Right forelimb (tissue), 1 donor: ENCODE data around the gene ZNF185.

Experiments
- DNase-seq: peaks from one replicate; pipeline ENCODE4 v3.0.0-alpha.2; 2018

The ZNF185 gene

DNA sequence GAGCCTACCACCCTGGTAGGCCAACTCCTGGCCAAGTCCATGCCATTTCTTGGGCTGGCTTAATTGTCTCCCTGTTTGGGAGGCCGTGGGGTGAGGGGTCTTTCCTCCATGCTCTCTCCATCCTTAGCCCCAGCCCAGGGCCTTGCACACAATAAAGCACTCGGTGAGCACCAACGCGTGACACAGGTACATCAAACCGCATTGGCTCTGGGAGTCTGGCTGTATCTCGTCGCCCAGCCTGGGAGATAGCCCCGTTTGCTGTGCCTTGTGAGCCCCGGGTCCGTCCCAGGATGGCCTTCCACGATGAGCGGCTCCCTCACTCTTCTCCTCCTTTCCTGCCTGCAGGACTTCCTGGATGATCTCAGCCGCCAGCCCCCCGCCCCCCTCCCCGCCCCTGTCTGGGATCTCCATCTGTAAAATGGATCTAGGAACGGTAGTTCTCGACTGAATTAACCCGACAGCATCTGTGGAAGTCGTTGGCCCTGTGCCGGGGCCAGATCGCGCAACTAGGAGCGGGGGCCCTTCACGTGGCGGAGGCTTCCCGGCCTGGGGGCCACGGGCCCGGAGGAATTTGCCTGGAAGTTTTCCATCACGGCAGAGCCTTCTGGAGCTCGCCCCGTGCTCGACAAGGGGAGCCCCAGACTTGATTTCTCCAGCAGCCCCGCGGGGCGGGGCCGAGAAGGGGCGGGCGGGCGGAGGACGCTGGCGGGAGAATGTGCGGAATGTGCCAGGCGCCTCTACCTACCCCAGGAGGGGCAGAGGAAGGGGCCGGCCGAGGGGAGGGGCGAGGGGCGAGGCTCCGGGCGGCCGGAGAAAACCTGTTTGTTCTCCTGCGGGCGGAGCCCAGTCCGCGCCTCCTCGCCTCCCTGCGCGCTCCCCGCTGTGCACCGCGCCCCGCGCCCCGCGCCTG is at the start of gene ZNF185:
Gene ZNF185, plus strand, starts transcription at position 846 of the 910 bp plus-strand sequence. CDS start 16,423 bp downstream, outside the sequence.
- DNase-seq = peak; percentile 79

DNA sequence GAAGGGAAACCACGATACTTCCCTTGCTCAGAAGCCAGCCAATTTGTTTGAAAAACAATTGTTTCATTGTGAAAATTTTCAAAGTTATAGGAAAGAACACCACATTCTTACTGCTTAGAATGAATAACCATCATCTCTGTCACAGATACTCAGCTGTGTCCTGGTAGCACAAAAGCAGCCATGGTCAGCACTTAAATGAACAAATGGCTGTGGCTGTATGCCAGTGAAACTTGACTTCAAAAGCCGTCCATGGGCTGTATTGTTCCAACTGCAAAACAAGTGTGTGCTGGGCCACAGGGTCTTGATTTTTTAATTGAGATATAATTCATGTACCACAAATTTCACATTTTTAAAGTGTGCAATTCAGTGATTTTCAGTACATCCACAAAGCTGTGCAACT is 47.4 kb upstream of the ZNF185 start:
- DNase-seq = no peak

- no peak for DNase-seq
Observed at GRCh38 chrX:152853986-152854385, 43.9 kb upstream of the ZNF185 start.

DNA sequence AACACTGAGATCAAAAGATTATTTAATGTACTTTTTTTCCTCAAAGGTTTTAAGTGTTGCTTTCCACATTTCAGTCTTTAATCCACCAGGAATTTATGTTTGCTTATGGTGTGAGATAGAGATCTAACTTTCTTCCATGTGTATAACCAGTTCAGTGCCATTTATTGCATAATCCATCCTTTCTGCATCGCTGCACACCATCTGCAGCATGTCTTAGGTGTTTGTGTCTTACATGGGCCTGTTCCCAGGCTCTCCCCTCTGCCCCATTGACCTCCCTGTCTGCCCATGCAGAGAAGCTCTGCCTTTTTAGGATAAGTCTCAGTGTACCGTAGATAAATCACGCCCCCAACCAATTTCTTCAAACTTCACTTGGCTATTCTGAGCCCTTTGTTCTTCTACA is 36.8 kb upstream of the ZNF185 start:
- DNase-seq = no peak

DNA sequence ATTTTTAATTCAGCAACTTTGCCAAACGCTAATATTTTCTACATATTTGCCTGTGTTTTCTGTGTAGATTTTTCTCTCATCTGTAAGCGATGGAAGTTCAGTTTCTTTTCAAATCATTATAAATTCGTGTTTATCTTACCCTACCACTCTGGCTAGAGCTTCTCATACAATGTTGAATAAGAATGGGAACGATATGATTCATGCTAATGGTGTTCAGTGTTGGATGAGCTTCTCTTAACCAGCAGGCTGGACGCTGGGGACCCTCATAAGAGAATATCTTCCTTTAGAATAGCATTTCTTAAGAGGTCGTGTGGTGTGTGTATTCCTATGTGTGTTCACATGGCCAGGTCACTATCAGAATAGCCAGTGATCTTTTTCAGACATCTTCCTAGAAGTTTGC is 36.0 kb upstream of the ZNF185 start:
- no peak for DNase-seq

- no peak for DNase-seq
Observed at GRCh38 chrX:152865232-152865920, 32.5 kb upstream of the ZNF185 start.

GRCh38 chrX:152866386-152866785 is 31.5 kb upstream of the ZNF185 start:
- no peak for DNase-seq

DNA sequence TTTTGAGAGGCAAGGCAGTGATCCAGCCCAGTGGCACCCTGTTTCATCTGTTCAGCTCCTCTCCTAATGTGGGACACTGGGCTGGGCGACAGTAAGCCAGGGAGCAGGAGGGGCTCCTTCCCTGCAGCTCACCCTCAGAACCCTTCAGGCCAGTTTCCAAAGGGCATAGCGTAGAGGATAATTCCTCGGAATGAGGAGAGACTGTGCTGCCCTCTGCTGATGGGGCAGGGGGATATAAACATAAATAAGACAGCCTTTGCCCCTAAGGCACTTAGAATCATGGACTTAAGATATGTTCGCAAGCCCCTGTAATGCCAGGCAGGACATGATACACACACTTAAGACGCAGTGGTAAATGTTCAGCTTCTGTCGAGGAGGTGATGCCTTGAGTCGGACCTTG is 27.9 kb upstream of the ZNF185 start:
- DNase-seq = no peak

DNA sequence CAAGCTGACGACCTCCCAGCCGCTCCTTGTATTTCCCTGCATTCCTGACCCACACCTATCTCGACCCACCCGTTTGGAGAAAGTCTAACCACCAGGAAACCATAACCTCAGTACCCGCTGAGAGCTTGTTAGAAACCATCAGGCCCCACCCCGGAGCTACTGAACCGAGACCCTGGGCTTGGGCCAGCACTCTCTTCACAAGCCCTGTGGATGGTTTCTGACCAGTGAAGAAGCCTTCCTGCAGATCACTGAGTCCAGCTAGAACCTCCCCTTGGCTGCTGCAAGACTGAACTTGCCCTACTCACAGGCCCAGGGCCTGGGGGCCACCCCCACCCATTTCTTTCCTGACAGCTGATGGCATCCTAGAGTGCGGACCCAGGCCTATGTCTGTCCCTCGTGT is 26.6 kb upstream of the ZNF185 start:
- no peak for DNase-seq

GRCh38 chrX:152872522-152872921 is 25.3 kb upstream of the ZNF185 start:
- no peak for DNase-seq

- no peak for DNase-seq
Observed at GRCh38 chrX:152873361-152873760, 24.5 kb upstream of the ZNF185 start.

- no peak for DNase-seq
Observed at GRCh38 chrX:152876931-152877840, 20.7 kb upstream of the ZNF185 start.

DNA sequence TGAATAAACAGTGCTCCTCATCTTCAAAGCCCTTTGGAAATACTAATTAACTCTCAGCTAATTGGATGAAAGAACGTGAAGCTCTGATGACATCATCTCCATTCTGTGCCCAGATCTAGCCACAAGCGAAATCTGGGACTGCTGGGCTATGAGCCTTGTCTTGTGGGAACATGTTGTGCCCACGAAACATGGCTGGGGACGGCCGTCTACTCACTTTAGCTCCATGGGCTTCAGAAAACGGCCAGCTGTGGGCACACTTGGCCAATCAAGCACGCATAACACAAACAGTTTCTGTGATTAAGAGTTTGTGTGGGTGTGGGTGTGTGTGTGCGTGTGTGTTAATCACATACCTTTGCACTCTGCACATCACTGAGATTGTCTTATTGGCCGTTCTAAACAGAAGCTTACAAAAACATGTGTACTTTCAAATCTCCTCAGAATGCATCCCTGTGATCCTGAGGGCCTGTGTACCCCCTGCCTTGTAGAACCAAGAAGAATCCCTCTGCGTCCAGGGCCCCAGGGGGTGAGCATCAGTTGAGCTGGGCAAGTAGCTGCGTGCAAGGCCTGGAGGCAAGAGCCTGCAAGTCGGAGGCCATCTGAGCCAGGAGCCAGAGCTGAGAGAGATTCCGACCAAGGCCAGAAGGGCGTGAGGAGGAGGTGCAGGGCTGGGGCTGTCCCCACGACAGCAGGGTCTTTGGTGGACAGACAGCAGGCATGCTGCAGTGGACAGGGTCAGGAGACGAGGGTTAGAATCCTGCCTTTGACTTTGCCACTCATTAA is 18.7 kb upstream of the ZNF185 start:
- DNase-seq = no peak

GRCh38 chrX:152881289-152881688 is 16.6 kb upstream of the ZNF185 start:
- DNase-seq = no peak

GRCh38 chrX:152884171-152884570 is 13.7 kb upstream of the ZNF185 start:
- DNase-seq = no peak

GRCh38 chrX:152886716-152887115 is 11.2 kb upstream of the ZNF185 start:
- no peak for DNase-seq

- no peak for DNase-seq
Observed at GRCh38 chrX:152892499-152892898, 5.4 kb upstream of the ZNF185 start.

DNA sequence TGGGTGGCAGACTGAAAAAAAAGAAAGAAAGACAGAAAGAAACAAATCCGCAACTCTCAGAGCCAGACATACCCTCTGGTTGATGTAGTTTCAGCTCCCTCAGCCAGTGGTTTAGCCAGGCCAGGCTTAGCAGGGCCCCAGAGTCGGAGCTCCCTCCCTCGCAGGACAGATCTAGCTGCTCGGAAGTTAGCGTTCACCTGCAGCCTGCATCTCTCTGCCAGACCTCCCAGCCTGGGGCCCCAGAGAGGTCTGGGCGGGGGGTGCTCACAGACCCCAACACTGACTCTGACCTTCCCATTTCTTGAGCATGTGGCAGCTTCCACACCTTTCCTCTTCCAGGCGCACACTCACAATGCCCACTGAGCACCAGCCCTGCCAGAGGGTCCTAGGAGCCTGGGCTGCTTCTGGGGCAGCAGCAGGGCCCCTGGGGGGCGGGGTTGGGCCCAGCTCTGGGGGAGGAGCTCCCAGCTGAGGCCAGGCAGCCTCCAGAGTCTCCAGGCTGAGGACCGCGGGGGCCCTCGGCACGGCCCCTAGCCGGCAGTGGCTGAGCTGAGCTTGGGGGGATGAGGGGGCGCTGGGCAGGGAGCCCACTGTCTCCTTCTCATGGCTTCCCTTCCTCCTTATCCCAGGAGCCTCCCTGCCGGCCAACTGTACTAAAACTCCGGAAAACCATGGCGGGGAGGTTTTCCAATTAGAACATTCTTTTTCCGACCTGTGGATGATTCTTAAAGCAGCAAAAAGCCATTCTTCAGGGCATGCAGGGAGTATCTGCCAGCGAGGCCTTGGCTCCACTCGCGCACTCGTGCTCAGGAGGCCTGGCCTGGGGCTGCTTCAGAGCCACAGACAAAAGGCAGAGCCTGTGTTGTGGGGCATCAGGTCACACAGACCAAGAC is 4.6 kb upstream of the ZNF185 start:
- DNase-seq = peak; percentile 65

- DNase-seq = no peak
Observed at GRCh38 chrX:152893980-152894610, 3.8 kb upstream of the ZNF185 start.

GRCh38 chrX:152895121-152895520 is 2.7 kb upstream of the ZNF185 start:
- DNase-seq = no peak
